Neural progenitor cell (in vitro differentiated cells): ENCODE measurements around the gene ANAPC5.

Source experiments
- EZH2 ChIP-seq: fragments of 200-600 bp; sonication (generic); IDR thresholded peaks from 2 replicates; pipeline ENCODE4 v1.6.1; 2017; ENCODE audit warnings: antibody characterized with exemption, mild to moderate bottlenecking, moderate library complexity
- EZH2phosphoT487 ChIP-seq: fragments of 200-600 bp; sonication (generic); IDR thresholded peaks from 2 replicates; pipeline ENCODE4 v1.6.1; 2017; ENCODE audit warnings: antibody characterized with exemption
- TF ChIP-seq, protein P1 (sequence below): fragments of 200-600 bp; sonication (generic); IDR thresholded peaks from 2 replicates; pipeline ENCODE4 v1.5.1; 2017; ENCODE audit warnings: antibody characterized with exemption, mild to moderate bottlenecking

DNA sequence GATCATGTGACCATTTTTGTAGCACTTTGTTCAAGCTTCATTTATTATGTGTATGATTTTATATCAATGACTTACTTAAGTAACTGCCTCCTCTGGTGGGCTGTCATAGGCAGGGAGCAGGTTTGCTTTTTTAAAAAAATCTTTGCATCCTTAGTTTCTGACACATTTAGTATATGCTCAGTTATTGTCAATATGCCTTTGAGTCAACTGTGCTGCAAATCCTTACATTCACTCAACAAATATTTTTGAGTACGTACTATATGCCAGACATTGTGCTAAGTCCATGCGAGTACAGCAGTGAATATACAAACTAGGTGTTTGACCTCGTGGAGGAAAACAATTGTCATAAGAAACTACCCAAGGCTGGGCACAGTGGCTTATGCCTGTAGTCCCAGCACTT is 4.4 kb upstream of the ANAPC5 start:
- TF ChIP-seq, protein P1, sequence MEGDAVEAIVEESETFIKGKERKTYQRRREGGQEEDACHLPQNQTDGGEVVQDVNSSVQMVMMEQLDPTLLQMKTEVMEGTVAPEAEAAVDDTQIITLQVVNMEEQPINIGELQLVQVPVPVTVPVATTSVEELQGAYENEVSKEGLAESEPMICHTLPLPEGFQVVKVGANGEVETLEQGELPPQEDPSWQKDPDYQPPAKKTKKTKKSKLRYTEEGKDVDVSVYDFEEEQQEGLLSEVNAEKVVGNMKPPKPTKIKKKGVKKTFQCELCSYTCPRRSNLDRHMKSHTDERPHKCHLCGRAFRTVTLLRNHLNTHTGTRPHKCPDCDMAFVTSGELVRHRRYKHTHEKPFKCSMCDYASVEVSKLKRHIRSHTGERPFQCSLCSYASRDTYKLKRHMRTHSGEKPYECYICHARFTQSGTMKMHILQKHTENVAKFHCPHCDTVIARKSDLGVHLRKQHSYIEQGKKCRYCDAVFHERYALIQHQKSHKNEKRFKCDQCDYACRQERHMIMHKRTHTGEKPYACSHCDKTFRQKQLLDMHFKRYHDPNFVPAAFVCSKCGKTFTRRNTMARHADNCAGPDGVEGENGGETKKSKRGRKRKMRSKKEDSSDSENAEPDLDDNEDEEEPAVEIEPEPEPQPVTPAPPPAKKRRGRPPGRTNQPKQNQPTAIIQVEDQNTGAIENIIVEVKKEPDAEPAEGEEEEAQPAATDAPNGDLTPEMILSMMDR: no peak
- no peak for TF ChIP-seq EZH2
- TF ChIP-seq EZH2phosphoT487: no peak
